KMS-11 (cell line): ENCODE results near the gene CFAP300.

Experiments
- H2AFZ ChIP-seq: fragments of 200-600 bp; sonication (generic); 2 replicates; pipeline ENCODE4 v1.6.1; 2016; ENCODE audit warnings: antibody characterized with exemption, mixed run types, low read depth
- H3K27ac ChIP-seq: fragments of 200-600 bp; sonication (generic); 2 replicates; pipeline ENCODE4 v1.6.1; 2016; ENCODE audit warnings: mild to moderate bottlenecking, mixed run types
- H3K27me3 ChIP-seq: fragments of 200-600 bp; sonication (generic); 2 replicates; pipeline ENCODE4 v1.6.1; 2017; ENCODE audit warnings: mild to moderate bottlenecking, low read depth, mixed run types, moderate library complexity; ENCODE audit not compliant: insufficient read depth
- H3K36me3 ChIP-seq: fragments of 200-600 bp; sonication (generic); 2 replicates; pipeline ENCODE4 v1.6.1; 2017; ENCODE audit warnings: mild to moderate bottlenecking, mixed run types; ENCODE audit not compliant: insufficient read depth
- H3K4me1 ChIP-seq: fragments of 200-600 bp; sonication (generic); 2 replicates; pipeline ENCODE4 v1.6.1; 2016; ENCODE audit warnings: mild to moderate bottlenecking, low read depth, mixed run types; ENCODE audit not compliant: poor library complexity, severe bottlenecking
- H3K4me2 ChIP-seq: fragments of 200-600 bp; sonication (generic); 2 replicates; pipeline ENCODE4 v1.7.0; 2016; ENCODE audit warnings: mild to moderate bottlenecking, mixed run types
- H3K4me3 ChIP-seq: fragments of 200-600 bp; sonication (generic); IDR thresholded peaks from 2 replicates; pipeline ENCODE4 v1.6.1; 2017; ENCODE audit warnings: low read depth, low read length, mixed read lengths; ENCODE audit not compliant: insufficient read depth
- H3K79me2 ChIP-seq: fragments of 200-600 bp; sonication (generic); 2 replicates; pipeline ENCODE4 v1.6.1; 2016; ENCODE audit warnings: low read depth, mixed run types; ENCODE audit not compliant: insufficient read depth
- H3K9ac ChIP-seq: fragments of 200-600 bp; sonication (generic); 2 replicates; pipeline ENCODE4 v1.6.1; 2016; ENCODE audit warnings: mild to moderate bottlenecking, mixed run types
- H4K20me1 ChIP-seq: fragments of 200-600 bp; sonication (generic); 2 replicates; pipeline ENCODE4 v1.6.1; 2016; ENCODE audit warnings: mild to moderate bottlenecking, mixed run types; ENCODE audit not compliant: insufficient read depth
- CTCF ChIP-seq: fragments of 200-600 bp; sonication (generic); conservative IDR thresholded peaks from 2 replicates; pipeline ENCODE4 v1.6.1; 2017; ENCODE audit warnings: low read depth, mild to moderate bottlenecking, antibody characterized with exemption, low read length, moderate library complexity, mixed read lengths

CFAP300 gene

GRCh38 chr11:102119997-102120396 is 72.8 kb downstream of the CFAP300 start:
- no peaks in the 10 kb centered on the region for H3K79me2 ChIP-seq

GRCh38 chr11:102120437-102120973 is 73.3 kb downstream of the CFAP300 start:
- Histone ChIP-seq H3K27me3 (no peaks in the 10 kb centered on the region), H3K27ac (no peak overlapping the region), H4K20me1 (no peaks in the 10 kb centered on the region), H3K9ac (no peak overlapping the region), H3K4me3 (no peak overlapping the region), H3K79me2 (no peaks in the 10 kb centered on the region), H3K4me1 (no peaks in the 10 kb centered on the region), H3K36me3 (no peaks in the 10 kb centered on the region), H2AFZ (no peak overlapping the region), H3K4me2 (no peak overlapping the region)
- TF ChIP-seq CTCF = no peak

More at GRCh38 chr11:102119997-102120396, 72.8 kb downstream of the CFAP300 start:
- Histone ChIP-seq H3K27me3 (no peaks in the 10 kb centered on the region), H3K36me3 (no peaks in the 10 kb centered on the region), H2AFZ (no peak overlapping the region), H4K20me1 (no peaks in the 10 kb centered on the region), H3K9ac (no peak overlapping the region), H3K4me3 (no peak overlapping the region), H3K4me2 (no peak overlapping the region), H3K4me1 (no peaks in the 10 kb centered on the region), H3K27ac (no peak overlapping the region)
- no peak for TF ChIP-seq CTCF

GRCh38 chr11:102121329-102121728 is 74.1 kb downstream of the CFAP300 start:
- H3K79me2 ChIP-seq = no peaks in the 10 kb centered on the region
- H3K4me2 ChIP-seq = no peak overlapping the region
- H3K27ac ChIP-seq = no peak overlapping the region

More at GRCh38 chr11:102121329-102121728, 74.1 kb downstream of the CFAP300 start:
- Histone ChIP-seq H3K9ac (no peak overlapping the region), H3K4me3 (no peak overlapping the region), H3K4me1 (no peaks in the 10 kb centered on the region), H4K20me1 (no peaks in the 10 kb centered on the region), H2AFZ (no peak overlapping the region), H3K36me3 (no peaks in the 10 kb centered on the region), H3K27me3 (no peaks in the 10 kb centered on the region)
- no peak for TF ChIP-seq CTCF
